Activated naive CD4-positive, alpha-beta T cell treated with anti-CD3 and anti-CD28 coated beads, Interleukin-2, amount 10 ng/mL, durations not matched to agents 7 days and 5 days (primary cell): ENCODE results near the gene CIB4.

ENCODE experiments used
- CTCF ChIA-PET: fragments of 350-600 bp; sonication (Branson Sonifier 250); formaldehyde crosslinking; loops from one replicate; lab custom pipeline; 2021; ENCODE audit warnings: antibody characterized with exemption; lab: Charles Lee
- DNase-seq: peaks from one replicate; pipeline ENCODE4 v3.0.0-alpha.2; 2020
- H3K27ac Mint-ChIP-seq: one replicate; pipeline ENCODE4 v1.8.0; 2021; ENCODE audit warnings: mild to moderate bottlenecking, moderate library complexity, mixed read lengths
- H3K27me3 Mint-ChIP-seq: one replicate; pipeline ENCODE4 v1.8.0; 2021; ENCODE audit warnings: mild to moderate bottlenecking, mixed read lengths
- H3K36me3 Mint-ChIP-seq: one replicate; pipeline ENCODE4 v1.8.0; 2021; ENCODE audit warnings: mixed read lengths
- H3K4me1 Mint-ChIP-seq: one replicate; pipeline ENCODE4 v1.8.0; 2021; ENCODE audit warnings: mixed read lengths
- H3K4me3 Mint-ChIP-seq: one replicate; pipeline ENCODE4 v1.8.0; 2021; ENCODE audit warnings: mild to moderate bottlenecking, moderate library complexity, mixed read lengths
- H3K9me3 Mint-ChIP-seq: one replicate; pipeline ENCODE4 v1.8.0; 2021; ENCODE audit warnings: mixed read lengths

Gene CIB4

DNA sequence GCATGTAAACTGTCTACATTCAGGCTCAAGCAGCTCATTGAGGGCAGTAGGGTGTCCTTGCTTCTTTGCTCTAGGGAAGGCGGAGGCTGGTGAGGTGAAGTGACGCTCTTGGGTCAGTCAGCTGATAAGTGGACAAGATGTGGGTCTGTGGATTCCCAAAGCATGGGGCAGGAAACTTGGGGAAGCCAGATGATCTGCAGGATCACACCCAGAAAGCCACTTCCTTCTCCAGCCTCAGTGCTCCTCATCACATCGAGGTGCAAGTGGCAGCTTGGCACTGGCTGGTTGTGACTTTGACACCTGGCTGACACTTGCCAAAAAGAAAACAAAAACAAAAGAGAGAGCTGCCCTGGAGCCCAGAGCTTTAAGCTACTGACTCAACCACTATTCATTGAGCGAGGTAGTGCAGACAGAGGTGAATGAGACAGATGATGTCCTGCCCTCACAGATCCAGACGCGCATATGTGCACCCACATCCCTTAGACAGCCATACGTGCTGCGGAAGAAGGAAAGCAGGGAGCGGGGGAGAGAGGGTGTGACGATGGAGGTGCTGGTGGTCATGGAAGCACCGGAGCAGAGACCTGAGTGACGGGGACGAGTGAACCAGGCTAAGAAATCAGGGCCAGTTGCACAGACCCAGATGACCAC, 3.1 kb upstream of the CIB4 start:
- Mint-ChIP-seq H3K9me3 (no peaks in the 10 kb centered on the region), H3K27ac (no peak overlapping the region), H3K4me3 (no peak overlapping the region), H3K27me3 (peaks cover 47% of the 10 kb centered on the region), H3K36me3 (no peaks in the 10 kb centered on the region), H3K4me1 (no peaks in the 10 kb centered on the region)
- CTCF ChIA-PET: interaction anchor here (0.7 kb wide), 1 partner anchor 89 kb away, joined by 3 read pairs; no protein-coding TSS in a partner anchor
- DNase-seq: no peak

DNA sequence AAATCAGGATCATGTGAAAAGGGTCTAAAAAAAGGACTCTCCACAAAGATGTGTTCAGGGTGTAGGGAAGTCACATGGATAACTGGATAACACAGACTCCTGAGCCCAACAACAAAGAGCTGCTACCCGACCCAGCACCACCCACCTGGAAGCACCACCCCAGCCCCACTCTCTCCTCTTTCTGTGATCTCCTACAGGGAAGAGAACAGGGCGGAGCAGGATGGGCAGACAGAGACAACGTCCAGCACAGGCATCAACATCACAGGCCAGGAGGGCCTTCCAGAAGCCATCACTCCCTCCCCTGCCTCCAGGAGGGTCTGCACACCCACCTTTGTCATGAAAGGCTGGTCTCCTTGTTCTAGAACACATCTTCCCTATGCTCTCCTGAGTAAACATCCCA, 1.3 kb upstream of the CIB4 start:
- DNase-seq: no peak
- no peak overlapping the region for H3K4me3 Mint-ChIP-seq
- H3K36me3 Mint-ChIP-seq: no peaks in the 10 kb centered on the region
- no peaks in the 10 kb centered on the region for H3K9me3 Mint-ChIP-seq
- CTCF ChIA-PET: no interaction called here
- H3K27ac Mint-ChIP-seq: no peak overlapping the region
- H3K27me3 Mint-ChIP-seq: peaks cover 47% of the 10 kb centered on the region
- no peaks in the 10 kb centered on the region for H3K4me1 Mint-ChIP-seq

DNA sequence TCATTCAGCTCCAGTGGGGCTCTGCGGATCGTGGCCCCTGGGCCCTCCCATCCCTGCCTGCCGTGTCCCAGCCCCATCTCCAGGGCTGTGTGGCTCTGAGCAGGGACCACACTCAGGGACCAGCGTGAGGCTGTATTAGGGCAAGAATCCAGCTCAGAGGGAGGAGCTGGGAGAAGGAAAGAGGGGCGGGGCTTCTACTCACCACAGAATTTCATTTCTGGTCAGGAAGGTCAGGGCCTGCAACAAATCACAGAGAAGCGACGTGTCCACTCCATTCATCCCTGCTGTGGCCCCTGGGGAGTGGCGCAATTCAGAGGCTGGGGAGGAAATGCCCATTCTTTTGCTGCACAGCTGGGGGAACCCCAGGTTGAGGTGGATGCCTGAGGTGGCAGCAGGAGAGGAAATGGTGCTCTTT, 828 bp downstream of the CIB4 start:
- no peaks in the 10 kb centered on the region for H3K9me3 Mint-ChIP-seq
- H3K36me3 Mint-ChIP-seq: no peaks in the 10 kb centered on the region
- H3K4me1 Mint-ChIP-seq: no peaks in the 10 kb centered on the region

DNA sequence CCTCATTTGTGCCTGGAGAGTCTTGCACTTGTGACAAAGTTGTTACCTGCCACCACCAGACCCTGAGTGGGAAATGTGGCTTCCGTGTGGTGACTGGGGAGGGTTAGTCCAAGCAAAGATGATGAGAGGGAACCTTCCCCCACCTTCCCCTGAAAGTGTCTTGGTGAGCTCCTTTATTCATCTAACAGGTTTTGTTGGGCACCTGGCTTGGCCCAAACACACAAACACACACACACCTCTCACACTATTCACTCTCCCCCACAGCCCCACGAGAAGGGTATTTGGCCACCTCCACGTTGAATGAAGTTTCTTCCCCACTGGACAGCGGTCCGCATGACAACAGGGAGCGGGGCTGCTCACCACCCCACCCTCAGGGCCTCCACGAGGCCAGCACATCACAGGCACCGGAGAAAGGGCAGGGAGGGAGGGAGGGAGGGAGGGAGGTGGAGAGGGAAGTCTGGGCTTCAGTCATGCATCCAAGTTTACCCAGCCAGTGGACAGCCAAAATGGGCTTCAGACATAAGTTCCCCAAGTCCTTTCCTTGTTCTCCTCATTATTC, 1.4 kb downstream of the CIB4 start:
- H3K27ac Mint-ChIP-seq: no peak overlapping the region
- DNase-seq: no peak
- CTCF ChIA-PET: no interaction called here
- no peaks in the 10 kb centered on the region for H3K9me3 Mint-ChIP-seq
- H3K4me1 Mint-ChIP-seq: no peaks in the 10 kb centered on the region
- peaks cover 38% of the 10 kb centered on the region for H3K27me3 Mint-ChIP-seq
- no peaks in the 10 kb centered on the region for H3K36me3 Mint-ChIP-seq
- H3K4me3 Mint-ChIP-seq: no peak overlapping the region

More for the DNA sequence above, 828 bp downstream of the CIB4 start:
- DNase-seq: no peak
- CTCF ChIA-PET: no interaction called here
- Mint-ChIP-seq H3K27me3 (peaks cover 40% of the 10 kb centered on the region), H3K4me3 (no peak overlapping the region), H3K27ac (no peak overlapping the region)

DNA sequence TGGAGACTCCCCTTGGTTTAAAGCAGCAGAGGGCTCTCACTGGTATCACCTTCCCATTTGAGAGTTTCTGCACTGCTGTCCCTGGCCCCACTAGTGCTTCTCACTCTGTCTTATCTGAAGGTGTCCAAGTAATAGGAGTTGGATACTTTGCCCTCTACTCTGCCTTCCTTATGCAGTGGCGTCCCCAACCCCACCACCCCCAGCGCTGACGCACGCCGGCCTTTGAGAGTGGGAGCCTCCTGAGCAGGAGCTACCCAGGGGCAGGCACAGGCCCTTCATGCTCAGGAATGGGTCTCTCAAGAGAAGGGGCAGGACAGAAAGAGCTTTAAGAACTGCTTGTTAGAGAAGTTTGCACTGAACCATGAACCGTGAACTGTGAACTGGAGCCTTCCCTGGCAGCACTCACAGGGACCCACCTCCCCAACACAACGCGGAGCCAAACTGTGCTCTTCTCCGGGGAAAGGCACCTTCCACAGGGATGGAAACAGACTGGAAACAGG, 3.3 kb downstream of the CIB4 start:
- CTCF ChIA-PET: no interaction called here
- no peaks in the 10 kb centered on the region for H3K9me3 Mint-ChIP-seq

DNA sequence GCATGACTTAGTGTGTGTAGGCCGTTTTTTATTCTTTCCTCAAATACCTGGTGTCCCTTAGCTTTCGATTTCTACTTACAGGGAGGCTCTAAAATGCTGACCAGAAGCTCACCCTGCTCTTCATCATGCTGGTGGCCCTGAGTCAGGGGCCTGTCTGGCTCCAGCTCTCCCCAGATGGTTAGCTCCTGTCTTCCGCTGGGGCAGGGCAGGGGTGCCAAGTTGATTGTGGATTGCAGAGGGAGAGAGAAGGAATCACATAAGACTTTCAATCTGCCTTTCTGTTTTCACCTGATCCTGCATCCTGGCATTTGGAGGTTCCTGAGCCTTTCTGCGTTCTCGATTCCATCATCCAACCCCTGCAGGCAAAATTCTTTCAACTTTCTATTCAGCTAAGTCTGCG, 4.2 kb downstream of the CIB4 start:
- H3K4me1 Mint-ChIP-seq: no peaks in the 10 kb centered on the region
- no peaks in the 10 kb centered on the region for H3K9me3 Mint-ChIP-seq
- no peak overlapping the region for H3K27ac Mint-ChIP-seq
- no peak for DNase-seq
- H3K36me3 Mint-ChIP-seq: no peaks in the 10 kb centered on the region
- CTCF ChIA-PET: no interaction called here
- no peak overlapping the region for H3K4me3 Mint-ChIP-seq
- peaks cover 16% of the 10 kb centered on the region for H3K27me3 Mint-ChIP-seq

More for the DNA sequence above, 3.3 kb downstream of the CIB4 start:
- Mint-ChIP-seq H3K4me3 (no peak overlapping the region), H3K27ac (no peak overlapping the region), H3K27me3 (peaks cover 22% of the 10 kb centered on the region), H3K4me1 (no peaks in the 10 kb centered on the region), H3K36me3 (no peaks in the 10 kb centered on the region)
- DNase-seq: no peak

DNA sequence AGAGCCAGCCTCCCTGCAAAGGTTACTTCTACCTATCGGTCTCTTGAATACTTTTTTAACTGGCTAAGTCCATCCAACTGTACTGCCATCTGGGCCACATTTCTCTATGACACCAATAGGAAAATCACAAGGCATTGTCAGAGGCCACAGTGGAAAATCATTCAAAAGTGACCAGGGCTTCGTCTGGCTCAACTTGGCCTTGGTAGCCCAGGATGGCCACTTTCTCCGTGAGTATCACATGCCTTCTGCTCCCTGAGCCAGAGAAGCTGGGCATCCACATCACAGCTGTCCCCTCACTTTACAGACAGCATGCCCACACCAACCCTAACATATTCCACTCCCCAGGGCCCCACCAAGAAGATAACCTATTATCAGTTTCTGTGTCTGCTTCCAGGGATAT, 5.8 kb downstream of the CIB4 start:
- H3K36me3 Mint-ChIP-seq: no peaks in the 10 kb centered on the region
- no peak overlapping the region for H3K27ac Mint-ChIP-seq

DNA sequence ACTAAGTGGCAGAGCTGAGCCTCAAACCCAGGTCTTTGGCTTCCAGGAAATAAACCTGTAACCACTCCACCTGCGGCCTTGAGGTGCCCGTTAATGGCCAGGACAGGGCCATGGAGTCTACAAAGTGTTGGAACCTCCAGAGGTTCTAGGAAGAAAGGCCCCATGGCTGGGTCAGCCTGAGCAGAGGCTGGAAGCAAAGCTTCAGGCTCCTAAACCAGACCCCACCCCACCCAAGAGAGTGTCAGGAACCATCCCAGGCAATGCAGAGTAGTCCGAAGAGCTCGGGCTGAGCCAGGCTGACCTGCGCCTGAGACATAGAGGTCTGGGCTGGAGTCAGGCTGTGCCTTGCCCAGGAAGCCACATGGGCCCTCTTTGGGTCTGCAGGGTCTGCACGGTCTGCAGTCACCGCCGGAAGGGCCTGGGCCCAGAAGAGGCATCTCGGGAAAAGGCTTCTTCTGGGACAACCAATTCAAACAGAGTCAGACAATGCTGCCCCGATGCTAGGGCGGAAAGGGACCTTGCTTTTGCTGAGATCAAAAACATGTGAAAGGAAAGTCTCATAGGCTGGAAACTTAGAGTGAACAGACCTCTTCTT, 6.4 kb downstream of the CIB4 start:
- H3K4me1 Mint-ChIP-seq: no peaks in the 10 kb centered on the region
- H3K27ac Mint-ChIP-seq: no peak overlapping the region
- CTCF ChIA-PET: no interaction called here
- no peaks in the 10 kb centered on the region for H3K9me3 Mint-ChIP-seq
- no peak for DNase-seq
- H3K36me3 Mint-ChIP-seq: no peaks in the 10 kb centered on the region
- H3K27me3 Mint-ChIP-seq: peaks cover 4% of the 10 kb centered on the region
- H3K4me3 Mint-ChIP-seq: no peak overlapping the region

More for the DNA sequence above, 5.8 kb downstream of the CIB4 start:
- H3K9me3 Mint-ChIP-seq: no peaks in the 10 kb centered on the region
- peaks cover 8% of the 10 kb centered on the region for H3K27me3 Mint-ChIP-seq
- no peak overlapping the region for H3K4me3 Mint-ChIP-seq
- DNase-seq: no peak
- H3K4me1 Mint-ChIP-seq: no peaks in the 10 kb centered on the region
- CTCF ChIA-PET: no interaction called here

DNA sequence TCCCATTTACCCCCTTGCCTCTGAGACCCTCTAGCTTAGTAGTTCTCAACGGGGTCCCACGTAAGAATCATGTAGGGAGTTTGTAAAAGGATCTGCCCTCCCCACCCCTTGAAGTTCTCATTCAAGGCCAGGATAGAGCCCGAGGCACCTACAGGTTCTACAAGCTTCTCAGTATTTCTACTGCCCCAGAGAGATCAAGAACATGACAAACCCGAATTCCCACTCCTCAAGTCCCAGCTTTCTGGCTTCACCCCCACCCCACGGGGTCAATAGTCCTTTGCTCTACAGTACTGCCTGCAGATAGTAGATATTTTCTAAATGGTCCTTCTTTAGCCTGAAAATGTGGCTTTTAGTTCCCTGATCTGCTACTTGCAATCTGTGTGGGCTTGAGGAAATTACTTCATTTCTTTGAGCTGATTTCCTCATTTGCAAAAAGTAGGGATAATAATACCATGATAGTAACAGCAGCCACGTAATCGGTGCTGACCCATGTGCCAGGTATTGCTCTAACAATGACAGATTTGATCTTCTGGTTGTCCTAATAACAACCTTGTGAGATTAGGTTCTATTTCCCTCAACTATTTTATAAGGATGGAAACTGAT, 7.1 kb downstream of the CIB4 start:
- H3K36me3 Mint-ChIP-seq: no peaks in the 10 kb centered on the region
- CTCF ChIA-PET: no interaction called here
- no peak for DNase-seq
- peaks cover 4% of the 10 kb centered on the region for H3K27me3 Mint-ChIP-seq
- H3K4me1 Mint-ChIP-seq: no peaks in the 10 kb centered on the region
- H3K27ac Mint-ChIP-seq: no peak overlapping the region
- H3K4me3 Mint-ChIP-seq: no peak overlapping the region
- no peaks in the 10 kb centered on the region for H3K9me3 Mint-ChIP-seq

DNA sequence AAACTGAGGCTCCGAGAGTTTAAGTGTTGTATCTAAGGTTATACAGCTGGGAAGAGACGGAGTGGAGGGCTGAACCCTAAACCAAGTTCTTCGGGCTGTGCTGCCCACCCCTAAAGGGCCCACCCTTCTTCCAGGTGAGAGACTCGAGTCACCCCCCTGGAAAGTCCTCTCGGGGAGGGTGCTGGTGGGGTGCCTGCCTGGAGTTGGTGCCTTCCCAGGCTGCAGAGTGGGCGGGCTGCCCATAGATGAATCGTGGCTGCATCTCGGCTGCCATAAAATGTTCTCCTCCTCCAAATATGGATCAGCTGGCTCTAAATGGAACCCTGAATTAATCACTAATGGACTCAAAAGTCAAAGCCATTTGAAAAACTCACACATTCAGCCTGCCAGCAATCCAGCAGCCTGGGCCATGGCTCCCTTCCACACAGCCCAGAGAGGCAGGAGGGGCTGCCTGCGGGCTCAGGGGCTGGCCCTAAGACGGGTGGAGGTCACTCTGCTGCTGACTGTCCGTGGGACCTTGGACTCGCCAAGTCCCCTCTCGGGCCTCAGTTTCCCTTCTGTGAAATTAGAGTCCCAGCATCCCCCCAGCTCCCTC, 7.7 kb downstream of the CIB4 start:
- Mint-ChIP-seq H3K9me3 (no peaks in the 10 kb centered on the region), H3K36me3 (no peaks in the 10 kb centered on the region), H3K4me3 (no peak overlapping the region), H3K4me1 (no peaks in the 10 kb centered on the region), H3K27ac (no peak overlapping the region), H3K27me3 (peaks cover 4% of the 10 kb centered on the region)
- DNase-seq: no peak
- CTCF ChIA-PET: no interaction called here

DNA sequence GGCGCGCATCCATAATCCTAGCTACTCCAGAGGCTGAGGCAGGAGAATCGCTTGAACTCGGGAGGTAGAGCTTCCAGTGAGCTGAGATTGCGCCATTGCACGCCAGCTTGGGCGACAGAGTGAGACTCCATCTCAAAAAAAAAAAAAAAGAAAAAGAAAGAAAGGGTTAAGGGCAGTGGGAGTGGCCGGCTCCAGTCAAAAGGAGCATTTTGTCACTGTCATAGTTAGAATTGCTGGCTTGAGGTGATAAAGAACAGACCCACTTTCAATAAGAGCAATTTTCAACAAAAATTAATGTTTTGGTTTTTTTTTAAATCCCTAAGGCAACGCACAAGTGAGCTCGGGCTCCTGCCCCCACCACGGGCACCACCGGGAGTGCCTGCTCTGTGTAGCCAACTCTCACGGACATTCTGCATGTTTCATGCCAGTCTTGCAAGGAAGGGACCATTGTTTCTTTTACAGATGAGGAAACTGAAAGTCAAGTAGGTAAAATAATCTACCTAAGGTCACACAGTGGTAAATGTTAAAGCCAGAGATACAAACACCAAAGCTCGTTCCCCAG, 8.5 kb downstream of the CIB4 start:
- no peak for DNase-seq
- Mint-ChIP-seq H3K36me3 (no peaks in the 10 kb centered on the region), H3K4me3 (no peak overlapping the region), H3K27ac (no peak overlapping the region), H3K9me3 (no peaks in the 10 kb centered on the region), H3K4me1 (no peaks in the 10 kb centered on the region), H3K27me3 (peaks cover 4% of the 10 kb centered on the region)
- CTCF ChIA-PET: no interaction called here

DNA sequence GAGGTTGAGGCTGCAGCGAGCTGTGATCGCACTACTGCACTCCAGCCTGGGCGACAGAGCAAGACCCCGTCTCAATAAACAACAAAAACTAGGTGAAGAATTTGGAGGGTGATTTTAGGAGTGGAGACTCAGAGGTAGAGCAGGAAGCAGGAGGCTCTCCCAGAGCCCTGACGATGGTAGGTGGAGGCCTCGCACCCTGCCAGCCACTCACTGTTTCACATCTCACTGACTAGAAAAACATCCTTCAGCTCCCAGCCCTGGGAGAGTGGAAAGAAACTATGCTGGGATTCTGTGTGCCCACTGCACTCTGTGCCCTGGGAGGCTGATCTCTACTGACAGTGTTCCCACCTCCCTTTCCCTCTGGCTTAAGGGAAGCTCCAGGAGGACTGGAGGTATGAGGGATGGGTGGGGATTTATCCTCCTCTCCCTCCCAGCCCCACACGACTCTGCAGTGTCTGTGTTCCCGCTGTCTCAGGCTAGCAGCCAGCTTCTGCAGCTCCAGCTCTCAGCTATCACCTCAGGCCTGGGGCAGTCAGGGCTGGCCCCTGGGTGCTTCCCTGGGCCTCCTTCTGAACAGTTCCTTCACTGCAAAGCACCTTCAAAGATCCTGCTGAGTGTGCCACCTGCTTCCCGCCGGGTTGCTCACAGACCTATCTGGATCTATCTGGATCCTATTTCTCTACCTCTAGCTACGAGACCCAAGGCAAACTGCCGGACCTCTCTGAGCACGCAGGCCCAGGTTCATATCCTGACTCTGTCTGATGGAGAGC, 9.6 kb downstream of the CIB4 start:
- no peaks in the 10 kb centered on the region for H3K36me3 Mint-ChIP-seq
- peaks cover 4% of the 10 kb centered on the region for H3K27me3 Mint-ChIP-seq
- no peak overlapping the region for H3K27ac Mint-ChIP-seq
- H3K4me1 Mint-ChIP-seq: no peaks in the 10 kb centered on the region
- CTCF ChIA-PET: no interaction called here
- H3K4me3 Mint-ChIP-seq: no peak overlapping the region
- H3K9me3 Mint-ChIP-seq: no peaks in the 10 kb centered on the region
- DNase-seq: no peak

DNA sequence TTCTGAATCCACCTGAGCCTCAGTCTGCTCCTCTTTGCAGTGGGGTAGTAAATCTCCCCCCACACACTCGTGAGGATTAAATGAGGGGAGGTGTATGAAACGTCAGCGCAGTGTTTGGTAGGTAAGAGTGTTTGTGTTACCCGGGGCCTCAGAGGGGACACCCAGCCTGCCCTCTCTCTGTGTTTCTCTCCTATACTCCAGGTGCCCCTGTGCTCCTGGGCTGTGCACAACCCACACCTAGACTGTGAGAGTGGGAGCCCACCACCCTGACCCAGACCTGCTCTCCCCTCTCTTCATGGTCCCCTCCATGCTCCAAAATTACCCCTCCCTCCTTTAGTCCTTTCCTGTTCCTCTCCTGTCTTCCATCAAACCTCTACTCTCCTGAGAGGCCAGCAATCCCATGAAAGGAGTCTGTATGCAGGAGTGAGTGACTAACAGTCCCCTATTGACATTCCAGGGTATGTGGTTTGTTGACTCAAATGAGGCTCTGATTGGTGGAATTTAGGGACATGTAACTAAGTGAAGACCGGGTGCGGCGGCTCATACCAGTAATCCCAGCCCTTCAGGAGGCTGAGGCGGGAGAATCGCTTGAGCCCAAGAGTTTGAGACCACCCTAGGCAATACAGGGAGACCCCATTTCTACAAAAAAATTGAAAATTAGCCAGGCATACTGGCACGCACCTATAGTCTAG, 10.4 kb downstream of the CIB4 start:
- H3K27ac Mint-ChIP-seq: no peak overlapping the region
- H3K27me3 Mint-ChIP-seq: peaks cover 4% of the 10 kb centered on the region
- CTCF ChIA-PET: no interaction called here
- no peaks in the 10 kb centered on the region for H3K36me3 Mint-ChIP-seq
- H3K9me3 Mint-ChIP-seq: no peaks in the 10 kb centered on the region
- DNase-seq: no peak
- no peaks in the 10 kb centered on the region for H3K4me1 Mint-ChIP-seq
- H3K4me3 Mint-ChIP-seq: no peak overlapping the region
